ENCODE measurements around the gene DPP7.

- TF ChIP-seq CTCF (IDR thresholded peaks at IDR 0.05; ENCODE audit: insufficient read depth, low read length) (no peak), GABPA (IDR thresholded peaks at IDR 0.05; ENCODE audit: low read depth) (no peak)
Observed at GRCh38 chr9:137140151-137141012, 25.8 kb upstream of the DPP7 start.

All from HL-60 (cell line).